A549 (cell line): ENCODE measurements around the gene MADCAM1.

Source experiments
- CEBPB ChIP-seq, 2 experiments: fragments of >200 bp in 1 of 2; sonication (Bioruptor Twin) in 1 of 2; formaldehyde crosslinking in 1 of 2; IDR thresholded peaks; 2 replicates each; pipeline ENCODE4 v1.6.1; 2012 to 2016
- CTCF ChIP-seq: fragments of >200 bp; sonication (Bioruptor Twin); formaldehyde crosslinking; IDR thresholded peaks from 3 replicates; pipeline ENCODE4 v1.5.1; 2016
- EHF ChIP-seq: fragments of 250-450 bp; sonication (Bioruptor Pico); IDR thresholded peaks from 2 replicates; pipeline ENCODE4 v1.5.0; 2020; ENCODE audit warnings: mild to moderate bottlenecking
- EHMT2 ChIP-seq: fragments of 200-600 bp; sonication (generic); IDR thresholded peaks from 2 replicates; pipeline ENCODE4 v1.6.1; 2016; ENCODE audit warnings: antibody characterized with exemption, low read depth, mild to moderate bottlenecking, moderate library complexity
- ELK1 ChIP-seq: fragments of 150-350 bp; IDR thresholded peaks from 2 replicates; pipeline ENCODE4 v1.6.1; 2014; ENCODE audit warnings: low read depth, mild to moderate bottlenecking, low read length
- HDAC2 ChIP-seq: fragments of 200-600 bp; sonication (generic); IDR thresholded peaks from 2 replicates; pipeline ENCODE4 v1.6.1; 2016
- MAFK ChIP-seq: fragments of 450-650 bp; IDR thresholded peaks from 2 replicates; pipeline ENCODE4 v1.6.1; 2014; ENCODE audit not compliant: partially characterized antibody
- MYC ChIP-seq: IDR thresholded peaks from 2 replicates; pipeline ENCODE4 v1.6.1; 2012; ENCODE audit warnings: mild to moderate bottlenecking, inconsistent platforms, low read length, improper control_type of control experiment, borderline replicate concordance
- PBX3 ChIP-seq: IDR thresholded peaks from 2 replicates; pipeline ENCODE4 v1.6.1; 2012
- POLR2A ChIP-seq: IDR thresholded peaks from 2 replicates; pipeline ENCODE4 v1.6.1; 2012; ENCODE audit warnings: mild to moderate bottlenecking, low read length

GRCh38 chr19:532561-533363 lies 36.5 kb downstream of the MADCAM1 start:
- TF ChIP-seq MYC (no peak), EHF (CRISPR knock-in tag) (no peak), ELK1 (no peak), POLR2A (no peak), EHMT2 (no peak), CEBPB (IDR thresholded peaks at IDR 0.05) (no peak), CTCF (peak; percentile 35), MAFK (no peak), PBX3 (no peak), HDAC2 (no peak)
